HAP-1 (cell line): ENCODE results near the gene DOK4.

ENCODE experiments used
- DNase-seq, 2 experiments: peaks; one replicate each; pipeline ENCODE4 v3.0.0-alpha.2; 2016 to 2020; ENCODE audit warnings: low spot score in 2 of 2
- H3K27me3 ChIP-seq: fragments of 250-450 bp; sonication (Bioruptor Pico); 2 replicates; pipeline ENCODE4 v1.5.1; 2020; ENCODE audit warnings: low read depth, mild to moderate bottlenecking, moderate library complexity
- H3K36me3 ChIP-seq: fragments of 250-450 bp; sonication (Bioruptor Pico); replicated peaks from 2 replicates; pipeline ENCODE4 v1.5.1; 2020; ENCODE audit warnings: mild to moderate bottlenecking
- H3K4me1 ChIP-seq: fragments of 250-450 bp; sonication (Bioruptor Pico); 2 replicates; pipeline ENCODE4 v1.5.1; 2020; ENCODE audit warnings: mild to moderate bottlenecking
- H3K4me3 ChIP-seq: fragments of 250-450 bp; sonication (Bioruptor Pico); 2 replicates; pipeline ENCODE4 v1.5.1; 2020; ENCODE audit warnings: mild to moderate bottlenecking, moderate library complexity
- H3K9me3 ChIP-seq: fragments of 250-450 bp; sonication (Bioruptor Pico); 2 replicates; pipeline ENCODE4 v1.5.1; 2020; ENCODE audit warnings: mild to moderate bottlenecking, moderate library complexity
- in situ Hi-C: fragments of 300-500 bp; cut with MboI; formaldehyde crosslinking; loops from 3 replicates; pipeline ENCODE4 v1.14.3; 2020; ENCODE audit warnings: low sequenced_read_pairs, inconsistent platforms, mixed read lengths

Gene DOK4

GRCh38 chr16:57514791-57515600, 28.7 kb upstream of the DOK4 start:
- no peaks in the 10 kb centered on the region for H3K27me3 ChIP-seq
- in situ Hi-C loops, result loop anchor here (5.0 kb wide), 1 partner anchor 213 kb away; no protein-coding TSS in a partner anchor
- DNase-seq, result no peak
- H3K36me3 ChIP-seq, result no peaks in the 10 kb centered on the region
- H3K4me3 ChIP-seq, result no peak overlapping the region
- no peaks in the 10 kb centered on the region for H3K9me3 ChIP-seq
- H3K4me1 ChIP-seq, result peaks cover 7% of the 10 kb centered on the region

DNA sequence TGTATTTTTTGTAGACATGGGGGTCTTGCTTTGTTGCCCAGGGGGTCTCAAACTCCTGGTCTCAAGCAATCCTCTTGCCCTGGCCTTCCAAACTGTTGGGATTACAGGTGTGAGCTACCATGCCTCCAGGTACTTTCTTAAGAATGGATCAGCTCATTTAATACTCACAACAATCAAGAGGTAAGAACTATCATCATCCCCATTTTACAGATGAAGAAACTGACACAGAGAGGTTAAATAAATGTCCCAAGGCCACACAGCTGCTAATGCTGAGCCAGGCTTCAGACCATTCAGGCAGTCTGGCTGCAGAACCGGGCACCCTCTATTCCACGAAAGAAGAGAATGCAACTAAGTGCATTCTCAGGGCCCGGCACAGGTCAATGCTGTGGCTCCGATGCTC, 28.1 kb upstream of the DOK4 start:
- H3K4me1 ChIP-seq, result peaks cover 7% of the 10 kb centered on the region
- in situ Hi-C loops, result no loop called here
- no peaks in the 10 kb centered on the region for H3K27me3 ChIP-seq
- DNase-seq, result no peak
- H3K4me3 ChIP-seq, result no peak overlapping the region
- no peaks in the 10 kb centered on the region for H3K36me3 ChIP-seq
- no peaks in the 10 kb centered on the region for H3K9me3 ChIP-seq

GRCh38 chr16:57513371-57514102, 27.2 kb upstream of the DOK4 start:
- peaks cover 7% of the 10 kb centered on the region for H3K4me1 ChIP-seq
- no peaks in the 10 kb centered on the region for H3K9me3 ChIP-seq
- in situ Hi-C loops, result no loop called here
- no peaks in the 10 kb centered on the region for H3K36me3 ChIP-seq
- DNase-seq, result peak; percentile 23 to 66
- H3K27me3 ChIP-seq, result no peaks in the 10 kb centered on the region
- H3K4me3 ChIP-seq, result no peak overlapping the region

DNA sequence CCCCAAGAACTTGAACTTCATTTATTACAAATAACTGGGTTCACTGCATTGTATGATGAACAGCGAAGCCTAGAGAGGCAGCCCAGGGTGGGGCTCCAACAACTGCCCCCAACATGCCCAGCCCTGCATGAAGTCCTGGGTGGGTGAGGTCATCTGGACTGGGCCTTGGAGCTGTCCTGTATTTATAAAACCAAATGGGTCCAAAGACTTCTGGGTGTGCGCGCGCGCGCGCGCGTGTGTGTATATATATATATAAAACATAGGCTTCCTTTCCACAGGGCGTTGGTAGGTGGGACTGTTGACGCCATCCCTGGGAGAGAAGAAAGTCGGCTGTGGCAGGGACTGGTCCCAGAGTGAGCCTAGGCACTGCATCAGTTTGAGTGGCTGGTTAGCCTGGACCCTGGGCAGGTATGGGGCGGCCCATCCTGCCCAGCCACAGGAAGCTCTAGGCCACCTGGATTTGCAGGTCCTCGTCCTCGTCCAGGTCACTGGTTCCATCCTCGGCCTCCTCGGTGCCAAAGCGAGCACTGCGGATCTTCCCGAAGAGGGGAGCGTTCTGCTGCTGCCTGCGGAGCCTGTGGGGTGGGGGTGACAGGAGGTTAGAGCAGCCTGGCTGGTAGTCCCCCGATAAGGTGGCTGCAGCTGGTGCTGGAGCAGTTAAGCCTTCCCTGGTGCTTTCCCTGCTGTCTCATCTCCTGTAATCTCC, 26.2 kb upstream of the DOK4 start:
- Histone ChIP-seq H3K36me3 (no peaks in the 10 kb centered on the region), H3K27me3 (no peaks in the 10 kb centered on the region), H3K4me3 (no peak overlapping the region), H3K9me3 (no peaks in the 10 kb centered on the region), H3K4me1 (peaks cover 7% of the 10 kb centered on the region)
- in situ Hi-C loops, result no loop called here
- DNase-seq, result no peak

DNA sequence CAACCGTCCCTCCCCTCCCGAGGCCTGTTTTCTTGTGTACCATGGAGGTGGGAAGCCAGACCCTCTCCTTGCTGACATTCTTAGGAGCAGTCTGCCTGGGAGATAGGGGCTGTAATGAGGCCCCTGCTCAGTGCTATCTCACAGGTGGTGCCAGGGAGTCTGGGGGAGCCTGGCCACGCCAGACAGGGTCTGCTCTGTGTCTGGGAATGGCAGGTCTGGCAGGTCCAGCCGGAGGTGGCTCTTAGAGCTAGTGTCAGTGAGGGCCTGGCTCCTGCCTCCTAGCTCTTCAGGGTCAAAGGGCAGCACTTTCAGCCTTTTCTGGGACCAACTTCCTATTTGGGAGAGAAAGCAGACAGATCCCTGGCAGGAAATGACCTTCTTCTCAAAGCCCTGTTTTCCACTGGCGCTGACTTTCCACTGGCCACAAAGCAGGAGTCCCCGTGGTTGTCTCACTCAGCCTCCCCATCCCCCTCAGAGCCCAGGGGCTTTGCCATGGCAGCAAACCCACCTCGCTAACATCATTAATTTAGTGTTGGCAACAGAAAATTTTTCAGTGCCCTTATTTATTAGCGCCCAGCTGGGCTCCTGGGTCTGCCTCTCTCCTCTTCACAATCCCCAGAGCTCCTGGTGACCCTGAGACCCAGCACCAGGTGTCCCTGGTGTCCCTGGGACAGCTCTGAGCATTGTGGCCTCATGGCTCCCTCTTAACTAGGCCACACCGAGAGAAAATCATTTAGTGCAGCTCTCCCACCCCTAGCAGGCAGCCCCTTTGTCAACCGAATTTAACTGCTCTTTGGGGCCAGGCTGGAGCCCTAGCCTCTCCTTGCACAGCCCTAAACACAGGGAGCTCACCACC, 24.0 kb upstream of the DOK4 start:
- peaks cover 7% of the 10 kb centered on the region for H3K4me1 ChIP-seq
- no peaks in the 10 kb centered on the region for H3K9me3 ChIP-seq
- in situ Hi-C loops, result no loop called here
- H3K4me3 ChIP-seq, result no peak overlapping the region
- no peaks in the 10 kb centered on the region for H3K36me3 ChIP-seq
- no peak for DNase-seq
- no peaks in the 10 kb centered on the region for H3K27me3 ChIP-seq

GRCh38 chr16:57509231-57509923, 23.1 kb upstream of the DOK4 start:
- no peak for DNase-seq
- Histone ChIP-seq H3K9me3 (no peaks in the 10 kb centered on the region), H3K4me3 (no peak overlapping the region), H3K4me1 (peaks cover 7% of the 10 kb centered on the region), H3K36me3 (no peaks in the 10 kb centered on the region), H3K27me3 (no peaks in the 10 kb centered on the region)
- in situ Hi-C loops, result no loop called here

- no peak overlapping the region for H3K4me3 ChIP-seq
- no peak for DNase-seq
- H3K4me1 ChIP-seq, result peaks cover 2% of the 10 kb centered on the region; the same call in 1 of the 2 replicates
- H3K27me3 ChIP-seq, result no peaks in the 10 kb centered on the region
- H3K36me3 ChIP-seq, result no peaks in the 10 kb centered on the region
- no peaks in the 10 kb centered on the region for H3K9me3 ChIP-seq
- in situ Hi-C loops, result no loop called here
These were observed 21.7 kb upstream of the DOK4 start for GRCh38 chr16:57508035-57508425.

- in situ Hi-C loops, result no loop called here
- Histone ChIP-seq H3K36me3 (no peaks in the 10 kb centered on the region), H3K27me3 (no peaks in the 10 kb centered on the region), H3K4me3 (no peak overlapping the region), H3K9me3 (no peaks in the 10 kb centered on the region), H3K4me1 (no peaks in the 10 kb centered on the region)
- no peak for DNase-seq
These were observed 21.1 kb upstream of the DOK4 start for GRCh38 chr16:57507136-57508034.

DNA sequence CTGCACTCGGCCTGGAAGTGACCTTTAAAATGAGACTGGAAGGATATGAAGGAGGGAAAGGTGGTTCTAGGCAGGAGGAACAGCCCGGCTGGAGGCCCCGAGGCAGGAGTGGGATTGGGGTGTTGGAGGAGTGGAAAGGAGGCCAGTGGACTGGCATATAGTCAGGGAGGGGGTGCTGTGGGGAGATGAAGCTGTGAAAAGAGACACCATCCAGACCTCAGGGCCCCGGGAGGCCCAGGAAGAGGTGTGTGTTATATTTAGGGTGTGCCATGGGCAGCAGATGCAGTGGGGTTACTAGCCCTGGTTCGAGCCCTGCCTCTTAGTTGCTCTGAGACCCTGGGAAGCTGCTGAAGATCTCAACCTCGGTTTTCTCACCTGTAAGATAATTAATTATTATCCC, 18.9 kb upstream of the DOK4 start:
- Histone ChIP-seq H3K36me3 (no peaks in the 10 kb centered on the region), H3K27me3 (no peaks in the 10 kb centered on the region), H3K9me3 (no peaks in the 10 kb centered on the region), H3K4me3 (no peak overlapping the region), H3K4me1 (no peaks in the 10 kb centered on the region)
- in situ Hi-C loops, result no loop called here
- DNase-seq, result no peak

GRCh38 chr16:57504491-57504890, 18.2 kb upstream of the DOK4 start:
- Histone ChIP-seq H3K9me3 (no peaks in the 10 kb centered on the region), H3K27me3 (no peaks in the 10 kb centered on the region), H3K36me3 (no peaks in the 10 kb centered on the region), H3K4me3 (no peak overlapping the region), H3K4me1 (no peaks in the 10 kb centered on the region)
- in situ Hi-C loops, result no loop called here
- no peak for DNase-seq

DNA sequence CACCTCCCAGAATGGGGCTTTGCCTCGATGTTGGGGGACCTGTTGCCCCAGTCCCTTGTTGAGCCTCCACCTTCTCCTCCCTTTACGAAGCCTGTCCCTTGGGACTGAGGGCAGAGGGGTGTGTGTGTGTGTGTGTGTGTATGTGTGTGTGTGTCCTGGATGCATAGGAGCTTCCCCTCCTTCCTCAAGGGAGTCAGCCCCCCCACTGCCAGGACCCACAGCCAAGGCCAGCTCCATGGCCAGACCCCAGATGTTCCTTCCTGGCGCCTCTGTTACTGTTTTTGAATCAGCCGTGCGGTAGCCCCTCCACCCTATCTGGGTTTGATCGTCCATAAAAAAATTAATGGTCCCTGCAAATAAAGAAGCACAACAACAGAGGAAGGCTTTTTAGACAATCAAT, 17.7 kb upstream of the DOK4 start:
- no peaks in the 10 kb centered on the region for H3K36me3 ChIP-seq
- no peaks in the 10 kb centered on the region for H3K27me3 ChIP-seq
- no peaks in the 10 kb centered on the region for H3K9me3 ChIP-seq
- in situ Hi-C loops, result no loop called here
- DNase-seq, result no peak
- H3K4me3 ChIP-seq, result no peak overlapping the region
- H3K4me1 ChIP-seq, result no peaks in the 10 kb centered on the region

DNA sequence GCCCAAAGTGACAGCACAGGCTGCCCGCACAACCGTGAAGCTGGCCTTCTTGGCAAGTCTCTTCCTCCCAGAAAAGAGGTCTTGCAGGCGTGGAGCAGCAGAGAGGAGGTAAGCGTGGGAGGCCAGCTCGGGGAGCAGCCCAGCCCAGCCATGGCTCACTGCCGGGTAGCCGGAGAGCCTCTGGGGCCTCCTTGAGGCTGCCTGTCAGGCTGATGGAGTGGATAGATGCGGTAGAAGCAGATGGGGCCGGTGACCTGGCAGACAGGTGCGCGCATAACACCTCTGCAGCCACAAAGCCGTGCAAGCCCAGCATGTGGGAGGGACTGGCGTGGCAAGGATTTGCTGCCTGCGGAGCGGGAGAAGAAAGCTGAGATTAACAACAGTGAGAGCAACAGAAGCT, 17.1 kb upstream of the DOK4 start:
- H3K36me3 ChIP-seq, result no peaks in the 10 kb centered on the region
- in situ Hi-C loops, result no loop called here
- H3K9me3 ChIP-seq, result no peaks in the 10 kb centered on the region
- H3K4me3 ChIP-seq, result no peak overlapping the region
- no peaks in the 10 kb centered on the region for H3K27me3 ChIP-seq
- no peak for DNase-seq
- H3K4me1 ChIP-seq, result no peaks in the 10 kb centered on the region
